CD4-positive, alpha-beta T cell treated with Interleukin-6 at 100 ng/mL for 8 hours (primary cell): ENCODE results near the gene IFFO2.

Experiments used
- DNase-seq: peaks from one replicate; pipeline ENCODE4 v3.0.0-alpha.2; 2020; ENCODE audit warnings: mixed read lengths, low spot score

Gene IFFO2

GRCh38 chr1:18972531-18972930 is 16.1 kb upstream of the IFFO2 start:
- DNase-seq, result peak; percentile 49

- DNase-seq, result no peak
Observed at GRCh38 chr1:18970762-18971161, 14.3 kb upstream of the IFFO2 start.

GRCh38 chr1:18970358-18970757 is 13.9 kb upstream of the IFFO2 start:
- no peak for DNase-seq

- DNase-seq, result no peak
Observed at GRCh38 chr1:18967066-18967690, 10.7 kb upstream of the IFFO2 start.

- DNase-seq, result no peak
Observed at GRCh38 chr1:18965206-18966173, 9.0 kb upstream of the IFFO2 start.

GRCh38 chr1:18963968-18964367 is 7.5 kb upstream of the IFFO2 start:
- no peak for DNase-seq

- no peak for DNase-seq
Observed at GRCh38 chr1:18962855-18963737, 6.6 kb upstream of the IFFO2 start.

GRCh38 chr1:18962121-18962721 is 5.7 kb upstream of the IFFO2 start:
- no peak for DNase-seq

GRCh38 chr1:18960821-18961220 is 4.3 kb upstream of the IFFO2 start:
- DNase-seq, result no peak

- no peak for DNase-seq
Observed at GRCh38 chr1:18960409-18960808, 3.9 kb upstream of the IFFO2 start.

GRCh38 chr1:18959591-18959990 is 3.1 kb upstream of the IFFO2 start:
- DNase-seq, result no peak

- peak; percentile 50 for DNase-seq
Observed at GRCh38 chr1:18957532-18958300, 1.2 kb upstream of the IFFO2 start.

GRCh38 chr1:18957136-18957521 is 653 bp upstream of the IFFO2 start:
- no peak for DNase-seq

- DNase-seq, result peak; percentile 42
Observed at GRCh38 chr1:18955441-18956192, 859 bp downstream of the IFFO2 start.

- DNase-seq, result no peak
Observed at GRCh38 chr1:18955131-18955440, 1.4 kb downstream of the IFFO2 start.

GRCh38 chr1:18954270-18955071 is 2.0 kb downstream of the IFFO2 start:
- DNase-seq, result no peak

- no peak for DNase-seq
Observed at GRCh38 chr1:18953731-18954231, 2.7 kb downstream of the IFFO2 start.

GRCh38 chr1:18951818-18952391 is 4.6 kb downstream of the IFFO2 start:
- DNase-seq, result peak; percentile 75

GRCh38 chr1:18951416-18951815 is 5.1 kb downstream of the IFFO2 start:
- DNase-seq, result no peak
